Epithelial cell of esophagus (primary cell): ENCODE data around the gene LYRM4.

ENCODE experiments used
- DNase-seq: peaks from one replicate; pipeline ENCODE4 v3.0.0; 2010; ENCODE audit warnings: low read depth
- H3K4me3 ChIP-seq: 2 replicates; pipeline ENCODE4 v1.5.1; 2011; ENCODE audit warnings: mild to moderate bottlenecking, low read length, control low read depth
- TF ChIP-seq, protein P1 (sequence below): IDR thresholded peaks from 2 replicates; pipeline ENCODE4 v1.5.1; 2011; ENCODE audit warnings: low read depth, mild to moderate bottlenecking, low read length, control low read depth, inconsistent platforms; ENCODE audit not compliant: insufficient read depth; ENCODE audit errors: missing control alignments

The LYRM4 gene

DNA sequence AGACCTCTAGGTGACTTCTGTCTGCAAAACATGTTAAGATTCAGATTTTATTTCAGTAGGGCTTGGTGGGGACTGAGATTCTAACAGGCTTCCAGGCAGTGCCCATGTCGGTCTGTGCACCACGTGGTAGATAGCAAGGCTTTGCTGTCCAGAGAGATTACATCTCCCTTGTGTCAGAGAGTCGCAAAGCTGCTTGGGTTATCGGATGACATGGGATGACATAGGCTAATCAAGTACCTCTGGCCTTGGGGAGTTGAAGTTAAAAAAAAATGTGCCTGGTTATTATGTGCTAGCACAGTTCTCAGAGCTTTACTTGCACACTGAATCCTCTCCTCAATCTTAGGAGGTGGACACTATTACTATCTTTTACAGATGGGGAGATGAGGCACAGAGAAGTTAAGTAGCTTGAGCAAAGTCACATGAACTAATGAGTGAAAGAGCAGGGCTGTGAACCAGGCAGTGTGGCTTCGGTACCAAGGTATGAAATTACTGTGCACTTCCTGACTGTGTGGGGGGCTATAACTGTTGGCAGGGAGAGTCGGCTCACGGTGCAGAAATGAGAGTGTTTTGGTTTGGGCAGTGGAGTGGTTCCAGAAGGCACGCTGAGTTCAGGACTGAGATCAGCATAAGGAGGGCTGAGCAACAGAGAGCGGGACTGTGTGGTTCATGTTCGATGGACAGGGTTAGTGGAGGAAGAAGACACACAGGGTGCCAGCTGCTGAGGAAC lies 41.6 kb upstream of the LYRM4 start:
- no peak overlapping the region for H3K4me3 ChIP-seq
- TF ChIP-seq, protein P1, sequence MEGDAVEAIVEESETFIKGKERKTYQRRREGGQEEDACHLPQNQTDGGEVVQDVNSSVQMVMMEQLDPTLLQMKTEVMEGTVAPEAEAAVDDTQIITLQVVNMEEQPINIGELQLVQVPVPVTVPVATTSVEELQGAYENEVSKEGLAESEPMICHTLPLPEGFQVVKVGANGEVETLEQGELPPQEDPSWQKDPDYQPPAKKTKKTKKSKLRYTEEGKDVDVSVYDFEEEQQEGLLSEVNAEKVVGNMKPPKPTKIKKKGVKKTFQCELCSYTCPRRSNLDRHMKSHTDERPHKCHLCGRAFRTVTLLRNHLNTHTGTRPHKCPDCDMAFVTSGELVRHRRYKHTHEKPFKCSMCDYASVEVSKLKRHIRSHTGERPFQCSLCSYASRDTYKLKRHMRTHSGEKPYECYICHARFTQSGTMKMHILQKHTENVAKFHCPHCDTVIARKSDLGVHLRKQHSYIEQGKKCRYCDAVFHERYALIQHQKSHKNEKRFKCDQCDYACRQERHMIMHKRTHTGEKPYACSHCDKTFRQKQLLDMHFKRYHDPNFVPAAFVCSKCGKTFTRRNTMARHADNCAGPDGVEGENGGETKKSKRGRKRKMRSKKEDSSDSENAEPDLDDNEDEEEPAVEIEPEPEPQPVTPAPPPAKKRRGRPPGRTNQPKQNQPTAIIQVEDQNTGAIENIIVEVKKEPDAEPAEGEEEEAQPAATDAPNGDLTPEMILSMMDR: no peak
- no peak for DNase-seq

GRCh38 chr6:5300206-5300764 lies 39.5 kb upstream of the LYRM4 start:
- TF ChIP-seq, protein P1: no peak
- no peak overlapping the region for H3K4me3 ChIP-seq
- no peak for DNase-seq

GRCh38 chr6:5295623-5296022 lies 34.9 kb upstream of the LYRM4 start:
- DNase-seq: no peak
- TF ChIP-seq, protein P1: no peak
- H3K4me3 ChIP-seq: no peak overlapping the region

GRCh38 chr6:5294392-5295211 lies 33.9 kb upstream of the LYRM4 start:
- TF ChIP-seq, protein P1: no peak
- H3K4me3 ChIP-seq: no peak overlapping the region
- DNase-seq: no peak

DNA sequence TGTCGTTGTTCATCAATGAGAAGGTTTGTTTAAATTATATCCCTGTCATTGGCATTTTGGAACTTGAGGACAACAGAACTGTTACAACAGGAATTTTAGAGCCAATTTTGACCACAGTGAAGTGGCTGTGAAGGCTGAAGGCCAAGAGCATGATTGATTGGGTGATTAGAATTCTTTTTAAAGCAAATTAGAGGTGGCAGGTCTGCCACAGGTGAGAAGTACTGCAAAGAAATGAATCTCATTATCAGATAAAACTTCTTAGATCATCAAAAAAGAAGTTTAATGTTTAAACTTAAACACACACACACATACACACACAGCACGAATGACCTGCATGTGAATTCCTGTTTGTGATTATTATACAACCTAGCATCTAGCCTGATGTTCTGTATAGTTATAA lies 32.9 kb upstream of the LYRM4 start:
- DNase-seq: no peak
- H3K4me3 ChIP-seq: no peak overlapping the region
- TF ChIP-seq, protein P1: no peak

GRCh38 chr6:5292154-5292553 lies 31.4 kb upstream of the LYRM4 start:
- no peak overlapping the region for H3K4me3 ChIP-seq
- no peak for DNase-seq
- TF ChIP-seq, protein P1: no peak
